HCT116 (cell line): ENCODE data around the gene CEP41. TPM values are rescaled to one million over a fixed set of nuclear protein-coding genes. Genes with fewer than 3 reads are reported as not detected.

Source experiments
- ATAC-seq: fragments of 200-7000 bp; cut with Tn5 transposase; 2 replicates; pipeline ENCODE4 v1.9.1; 2020; ENCODE audit warnings: mild to moderate bottlenecking, moderate library complexity
- BruUV-seq: library from RNA; stranded (reverse); fragments of 400-500 nt; replicated peaks from 2 replicates; lab custom pipeline; 2021; lab: Mats Ljungman, UMichigan
- CTCF ChIA-PET: fragments of 300-600 bp; sonication (Branson Sonifier 250); formaldehyde crosslinking; loops from one replicate; lab custom pipeline; 2021; ENCODE audit warnings: antibody characterized with exemption; lab: Charles Lee
- POLR2A ChIA-PET: fragments of 300-600, 350-600 bp; sonication (Branson Sonifier 250); formaldehyde crosslinking; loops from one replicate; lab custom pipeline; 2021; ENCODE audit warnings: antibody characterized with exemption; lab: Charles Lee
- RAD21 ChIA-PET, 2 experiments: fragments of 300-600 bp; sonication (Branson Sonifier 250); formaldehyde crosslinking; loops; one replicate each; lab custom pipeline; 2023; ENCODE audit warnings: low total read pairs in 2 of 2; ENCODE audit not compliant: uncharacterized antibody in 2 of 2, unreplicated experiment in 2 of 2, low non-redundant PET in 1 of 2; lab: Charles Lee
- DNase-seq: peaks from one replicate; pipeline ENCODE4 v3.0.0-alpha.2; 2010; ENCODE audit warnings: low read depth, low spot score
- H2AFZ ChIP-seq: fragments of 200-600 bp; shearing (Covaris generic), sonication (generic); 2 replicates; pipeline ENCODE4 v1.6.1; 2017; ENCODE audit warnings: low read depth, mixed run types, mixed read lengths, antibody characterized with exemption, low read length; ENCODE audit not compliant: poor library complexity, severe bottlenecking
- H3K27ac ChIP-seq: 2 replicates; pipeline ENCODE4 v1.5.1; 2012; ENCODE audit warnings: low read depth, low read length
- H3K27me3 ChIP-seq: fragments of 200-600 bp; sonication (generic); 2 replicates; pipeline ENCODE4 v1.6.1; 2016; ENCODE audit warnings: mixed run types, low read length, mixed read lengths; ENCODE audit not compliant: insufficient read depth
- H3K36me3 ChIP-seq, 2 experiments: fragments of 200-500 bp in 1 of 2; fragments of 200-600 bp in 1 of 2; sonication (Bioruptor generic) in 1 of 2; sonication (generic) in 1 of 2; 2 replicates each; pipeline versions ENCODE4 v1.5.1 to v1.6.1; 2014 to 2016; ENCODE audit warnings: low read length in 2 of 2, inconsistent platforms in 1 of 2, mixed read lengths in 1 of 2, mixed run types in 1 of 2; ENCODE audit not compliant: insufficient read depth in 2 of 2, control insufficient read depth in 1 of 2
- H3K4me1 ChIP-seq, 2 experiments: fragments of 200-600 bp in 1 of 2; sonication (generic) in 1 of 2; 2 replicates each; pipeline versions ENCODE4 v1.5.1 to v1.6.1; 2012 to 2017; ENCODE audit warnings: low read length in 2 of 2, inconsistent platforms in 1 of 2, mild to moderate bottlenecking in 1 of 2, mixed read lengths in 1 of 2, mixed run types in 1 of 2, moderate library complexity in 1 of 2; ENCODE audit not compliant: insufficient read depth in 2 of 2, control insufficient read depth in 1 of 2
- H3K4me2 ChIP-seq: fragments of 200-600 bp; sonication (generic); 2 replicates; pipeline ENCODE4 v1.6.1; 2017; ENCODE audit warnings: mixed run types, low read length, mixed read lengths
- H3K4me3 ChIP-seq, 2 experiments: fragments of 200-600 bp in 1 of 2; sonication (generic) in 1 of 2; replicated peaks in 1 of 2; 2 replicates each; pipeline ENCODE4 v1.5.1; 2011 to 2016; ENCODE audit warnings: low read length in 2 of 2, control low read depth in 1 of 2, low read depth in 1 of 2, mild to moderate bottlenecking in 1 of 2, mixed read lengths in 1 of 2, mixed run types in 1 of 2
- H3K79me2 ChIP-seq: fragments of 200-600 bp; sonication (generic); 2 replicates; pipeline ENCODE4 v1.6.1; 2017; ENCODE audit warnings: mild to moderate bottlenecking, mixed run types, low read length, moderate library complexity, mixed read lengths; ENCODE audit not compliant: insufficient read depth
- H3K9ac ChIP-seq: fragments of 200-600 bp; sonication (generic); 2 replicates; pipeline ENCODE4 v1.6.1; 2016; ENCODE audit warnings: low read length, mixed read lengths
- H3K9me2 ChIP-seq: fragments of 200-600 bp; sonication (generic), shearing (Covaris generic); 2 replicates; pipeline ENCODE4 v1.6.1; 2017; ENCODE audit warnings: mixed run types, mild to moderate bottlenecking, moderate library complexity; ENCODE audit not compliant: insufficient read depth
- H3K9me3 ChIP-seq, 2 experiments: fragments of 200-500 bp in 1 of 2; fragments of 200-600 bp in 1 of 2; sonication (Bioruptor generic) in 1 of 2; sonication (generic) in 1 of 2; 2 replicates each; pipeline ENCODE4 v1.6.1; 2014 to 2017; ENCODE audit warnings: low read length in 2 of 2, mixed read lengths in 2 of 2, inconsistent platforms in 1 of 2, low read depth in 1 of 2, mild to moderate bottlenecking in 1 of 2, mixed run types in 1 of 2, moderate library complexity in 1 of 2; ENCODE audit not compliant: control insufficient read depth in 1 of 2, insufficient read depth in 1 of 2
- H4K20me1 ChIP-seq: fragments of 200-600 bp; sonication (generic), shearing (Covaris generic); 2 replicates; pipeline ENCODE4 v1.6.1; 2017; ENCODE audit warnings: mixed run types, mild to moderate bottlenecking, moderate library complexity; ENCODE audit not compliant: insufficient read depth
- CBX3 ChIP-seq: IDR thresholded peaks from 2 replicates; pipeline ENCODE4 v1.6.1; 2012; ENCODE audit warnings: low read depth
- EZH2phosphoT487 ChIP-seq: fragments of 200-600 bp; IDR thresholded peaks from 2 replicates; pipeline ENCODE4 v1.6.1; 2018; ENCODE audit warnings: antibody characterized with exemption, borderline replicate concordance
- JUND ChIP-seq: IDR thresholded peaks from 2 replicates; pipeline ENCODE4 v1.6.1; 2012
- POLR2AphosphoS5 ChIP-seq: IDR thresholded peaks from 2 replicates; pipeline ENCODE4 v1.6.1; 2011; ENCODE audit warnings: mild to moderate bottlenecking, low read depth, low read length, moderate library complexity
- RAD21 ChIP-seq: IDR thresholded peaks from 2 replicates; pipeline ENCODE4 v1.6.1; 2012; ENCODE audit warnings: low read depth, mild to moderate bottlenecking
- SIN3A ChIP-seq: IDR thresholded peaks from 2 replicates; pipeline ENCODE4 v1.6.1; 2012; ENCODE audit warnings: low read depth
- SP1 ChIP-seq: IDR thresholded peaks from 2 replicates; pipeline ENCODE4 v1.6.1; 2012; ENCODE audit warnings: low read depth
- TCF7L2 ChIP-seq: IDR thresholded peaks from 2 replicates; pipeline ENCODE4 v1.7.0; 2011; ENCODE audit warnings: borderline replicate concordance, inconsistent platforms; ENCODE audit not compliant: insufficient read depth, insufficient read length; ENCODE audit errors: extremely low read depth
- ZFX ChIP-seq: fragments of 450-650 bp; IDR thresholded peaks from 2 replicates; pipeline ENCODE4 v1.6.1; 2017
- intact Hi-C: fragments of 100-400 bp; cut with micrococcal nuclease; formaldehyde crosslinking; loops from 2 replicates; pipeline ENCODE4 v1.10.0; 2022
- total RNA-seq: library from RNA; stranded (reverse); gene quantifications from one replicate; pipeline ENCODE4 v1.2.1, GENCODE V29; 2021; ENCODE audit not compliant: unreplicated experiment
- TF ChIP-seq, protein P1 (sequence below): IDR thresholded peaks from 2 replicates; pipeline ENCODE4 v1.6.1; 2012
- TF ChIP-seq, protein P2 (sequence below): IDR thresholded peaks from 2 replicates; pipeline ENCODE4 v1.6.1; 2011; ENCODE audit warnings: mild to moderate bottlenecking, low read length, moderate library complexity; ENCODE audit not compliant: insufficient replicate concordance; ENCODE audit errors: extremely low read depth

CEP41 gene
- total RNA-seq, 1 experiment from 2014 or later: 13.6 TPM

GRCh38 chr7:130365088-130365487 is 75.7 kb downstream of the CEP41 start:
- Histone ChIP-seq H3K4me3 (no peak overlapping the region), H3K9me2 (no peaks in the 10 kb centered on the region), H3K79me2 (no peaks in the 10 kb centered on the region), H3K36me3 (no peaks in the 10 kb centered on the region), H4K20me1 (no peaks in the 10 kb centered on the region), H3K9me3 (peaks cover 0 to 9% of the 10 kb centered on the region in 2 experiments; a peak in 1 of 4 replicates), H3K4me1 (peaks cover 28 to 64% of the 10 kb centered on the region in 2 experiments), H3K27me3 (no peaks in the 10 kb centered on the region), H3K27ac (no peak overlapping the region)
- intact Hi-C loops: no loop called here
- CTCF ChIA-PET: no interaction called here
- ATAC-seq (no peak), DNase-seq (no peak)
- RAD21 ChIA-PET: no interaction called here
- no TSS peak for BruUV-seq
- TF ChIP-seq POLR2AphosphoS5 (no peak), EZH2phosphoT487 (no peak)
- TF ChIP-seq, all 23 proteins: peak for 0
- Histone ChIP-seq H3K9ac (peak overlapping the region; percentile 11; the same call in 1 of the 2 replicates), H3K4me2 (peak overlapping the region; percentile 67), H2AFZ (no peak overlapping the region)
- POLR2A ChIA-PET: no interaction called here

- Histone ChIP-seq H3K4me3 (no peak overlapping the region), H3K27me3 (no peaks in the 10 kb centered on the region), H3K9me3 (peaks cover 0 to 13% of the 10 kb centered on the region in 2 experiments; a peak in 1 of 4 replicates), H3K4me1 (peaks cover 28 to 58% of the 10 kb centered on the region in 2 experiments), H3K79me2 (no peaks in the 10 kb centered on the region), H4K20me1 (no peaks in the 10 kb centered on the region), H3K27ac (no peak overlapping the region), H3K9me2 (no peaks in the 10 kb centered on the region), H3K36me3 (no peaks in the 10 kb centered on the region), H3K9ac (no peak overlapping the region), H3K4me2 (peak overlapping the region; percentile 4; the same call in 1 of the 2 replicates), H2AFZ (no peak overlapping the region)
- no peak for TF ChIP-seq TCF7L2
- TF ChIP-seq RAD21: no peak
- no peak for TF ChIP-seq CBX3
- no peak for TF ChIP-seq SP1
- TF ChIP-seq, protein P1, sequence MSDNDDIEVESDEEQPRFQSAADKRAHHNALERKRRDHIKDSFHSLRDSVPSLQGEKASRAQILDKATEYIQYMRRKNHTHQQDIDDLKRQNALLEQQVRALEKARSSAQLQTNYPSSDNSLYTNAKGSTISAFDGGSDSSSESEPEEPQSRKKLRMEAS: no peak
- TF ChIP-seq, protein P2, sequence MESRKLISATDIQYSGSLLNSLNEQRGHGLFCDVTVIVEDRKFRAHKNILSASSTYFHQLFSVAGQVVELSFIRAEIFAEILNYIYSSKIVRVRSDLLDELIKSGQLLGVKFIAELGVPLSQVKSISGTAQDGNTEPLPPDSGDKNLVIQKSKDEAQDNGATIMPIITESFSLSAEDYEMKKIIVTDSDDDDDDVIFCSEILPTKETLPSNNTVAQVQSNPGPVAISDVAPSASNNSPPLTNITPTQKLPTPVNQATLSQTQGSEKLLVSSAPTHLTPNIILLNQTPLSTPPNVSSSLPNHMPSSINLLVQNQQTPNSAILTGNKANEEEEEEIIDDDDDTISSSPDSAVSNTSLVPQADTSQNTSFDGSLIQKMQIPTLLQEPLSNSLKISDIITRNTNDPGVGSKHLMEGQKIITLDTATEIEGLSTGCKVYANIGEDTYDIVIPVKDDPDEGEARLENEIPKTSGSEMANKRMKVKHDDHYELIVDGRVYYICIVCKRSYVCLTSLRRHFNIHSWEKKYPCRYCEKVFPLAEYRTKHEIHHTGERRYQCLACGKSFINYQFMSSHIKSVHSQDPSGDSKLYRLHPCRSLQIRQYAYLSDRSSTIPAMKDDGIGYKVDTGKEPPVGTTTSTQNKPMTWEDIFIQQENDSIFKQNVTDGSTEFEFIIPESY: no peak
- no peak for TF ChIP-seq ZFX
- TF ChIP-seq JUND: no peak
- no peak for TF ChIP-seq POLR2AphosphoS5
- TF ChIP-seq SIN3A: no peak
- intact Hi-C loops: no loop called here
- DNase-seq (no peak), ATAC-seq (no peak)
- CTCF ChIA-PET: no interaction called here
- RAD21 ChIA-PET: no interaction called here
- POLR2A ChIA-PET: no interaction called here
- no TSS peak for BruUV-seq
Observed at GRCh38 chr7:130364451-130364850, 76.4 kb downstream of the CEP41 start.
